Endothelial cell of umbilical vein (primary cell): ENCODE results near the gene CHD9. TPM values are rescaled to one million over a fixed set of nuclear protein-coding genes. Genes with fewer than 3 reads are reported as not detected.
A peak's percentile ranks its signal among the peaks of the same experiment; 100 is the strongest.

ENCODE experiments used
- BruUV-seq: library from RNA; stranded (reverse); fragments of 400-500 nt; replicated peaks from 2 replicates; lab custom pipeline; 2021; lab: Mats Ljungman, UMichigan
- CTCF ChIA-PET: fragments of 300-600, 350-600 bp; sonication (Branson Sonifier 250); formaldehyde crosslinking; loops from one replicate; lab custom pipeline; 2021; ENCODE audit warnings: antibody characterized with exemption, inconsistent platforms; lab: Charles Lee
- POLR2A ChIA-PET: fragments of 300-600, 350-600 bp; sonication (Branson Sonifier 250); formaldehyde crosslinking; loops from one replicate; lab custom pipeline; 2021; ENCODE audit warnings: antibody characterized with exemption, inconsistent platforms; lab: Charles Lee
- DNase-seq: peaks from one replicate; pipeline ENCODE4 v3.0.0-alpha.2; 2011; ENCODE audit warnings: low read depth, low spot score
- FAIRE-seq: peaks from 2 replicates; lab custom pipeline; 2011; peaks lifted over from hg19 to GRCh38; lab: Jason Lieb, UNC
- H2AFZ ChIP-seq: 2 replicates; pipeline ENCODE4 v1.6.0; 2012; ENCODE audit warnings: low read depth, low read length, control low read depth, inconsistent platforms
- H3K27ac ChIP-seq: 2 replicates; pipeline ENCODE4 v1.5.1; 2011; ENCODE audit warnings: low read depth, mild to moderate bottlenecking, control low read depth, low read length, moderate library complexity; ENCODE audit not compliant: insufficient read depth
- H3K27me3 ChIP-seq, 2 experiments: 2 replicates each; pipeline versions ENCODE4 v1.6.0 to v1.6.1; 2011; ENCODE audit warnings: low read length in 2 of 2, mixed read lengths in 1 of 2; ENCODE audit not compliant: control insufficient read depth in 2 of 2, insufficient read depth in 2 of 2
- H3K36me3 ChIP-seq, 2 experiments: 2 replicates in 1 of 2; 3 replicates in 1 of 2; pipeline ENCODE4 v1.5.1; 2011; ENCODE audit warnings: low read length in 2 of 2, mild to moderate bottlenecking in 1 of 2, moderate library complexity in 1 of 2; ENCODE audit not compliant: control insufficient read depth in 2 of 2, insufficient read depth in 2 of 2; ENCODE audit errors: extremely low read depth in 1 of 2
- H3K4me1 ChIP-seq: 3 replicates; pipeline ENCODE4 v1.5.1; 2011; ENCODE audit warnings: mild to moderate bottlenecking, low read length; ENCODE audit not compliant: control insufficient read depth, insufficient read depth; ENCODE audit errors: extremely low read depth
- H3K4me2 ChIP-seq: 2 replicates; pipeline ENCODE4 v1.6.1; 2011; ENCODE audit warnings: low read length, control low read depth, mixed read lengths; ENCODE audit not compliant: insufficient read depth
- H3K4me3 ChIP-seq, 3 experiments: fragments of 200-600 bp in 1 of 3; sonication (generic), shearing (Covaris generic) in 1 of 3; replicated peaks in 1 of 3; 2 replicates each; pipeline ENCODE4 v1.5.1; 2011 to 2016; ENCODE audit warnings: control low read depth in 3 of 3, low read length in 3 of 3, mild to moderate bottlenecking in 2 of 3, inconsistent platforms in 1 of 3, low read depth in 1 of 3, moderate library complexity in 1 of 3; ENCODE audit not compliant: insufficient read depth in 1 of 3
- H3K79me2 ChIP-seq: 2 replicates; pipeline ENCODE4 v1.6.0; 2012; ENCODE audit warnings: low read length, inconsistent platforms; ENCODE audit not compliant: control insufficient read depth, insufficient read depth
- H3K9ac ChIP-seq: replicated peaks from 2 replicates; pipeline ENCODE3; 2011; ENCODE audit warnings: low read length, control low read depth; ENCODE audit not compliant: insufficient read depth; ENCODE audit errors: extremely low read depth
- H3K9me1 ChIP-seq: replicated peaks from 3 replicates; pipeline ENCODE4 v1.6.0; 2011; ENCODE audit warnings: mild to moderate bottlenecking, low read length; ENCODE audit not compliant: control insufficient read depth, insufficient read depth; ENCODE audit errors: extremely low read depth
- H3K9me3 ChIP-seq: replicated peaks from 2 replicates; pipeline ENCODE4 v1.5.1; 2012; ENCODE audit warnings: low read length, inconsistent platforms; ENCODE audit not compliant: control insufficient read depth, insufficient read depth
- H4K20me1 ChIP-seq: replicated peaks from 2 replicates; pipeline ENCODE3; 2011; ENCODE audit warnings: mild to moderate bottlenecking, low read length; ENCODE audit not compliant: control insufficient read depth, insufficient read depth; ENCODE audit errors: extremely low read depth
- EZH2 ChIP-seq: IDR thresholded peaks from 2 replicates; pipeline ENCODE4 v1.6.1; 2012; ENCODE audit warnings: borderline replicate concordance, low read depth, mild to moderate bottlenecking, moderate library complexity, low read length, inconsistent platforms; ENCODE audit not compliant: severe bottlenecking
- FOS ChIP-seq: IDR thresholded peaks from 2 replicates; pipeline ENCODE4 v1.6.1; 2011; ENCODE audit warnings: mild to moderate bottlenecking, low read length, moderate library complexity, borderline replicate concordance; ENCODE audit not compliant: insufficient read depth
- GATA2 ChIP-seq: IDR thresholded peaks from 2 replicates; pipeline ENCODE4 v1.7.0; 2011; ENCODE audit warnings: low read depth, mild to moderate bottlenecking, moderate library complexity, mixed read lengths, low read length; ENCODE audit not compliant: insufficient read length, insufficient read depth
- JUN ChIP-seq: IDR thresholded peaks from 2 replicates; pipeline ENCODE4 v1.6.1; 2011; ENCODE audit warnings: borderline replicate concordance, low read depth; ENCODE audit not compliant: insufficient read length, insufficient read depth
- MAX ChIP-seq: IDR thresholded peaks from 2 replicates; pipeline ENCODE4 v1.6.1; 2011; ENCODE audit not compliant: insufficient read depth, insufficient read length
- POLR2A ChIP-seq: IDR thresholded peaks from 2 replicates; pipeline ENCODE4 v1.6.1; 2012; ENCODE audit warnings: low read depth, mild to moderate bottlenecking, control low read depth, low read length
- POLR2AphosphoS5 ChIP-seq: IDR thresholded peaks from 2 replicates; pipeline ENCODE4 v1.6.1; 2012; ENCODE audit warnings: low read depth, mild to moderate bottlenecking, control low read depth, low read length, moderate library complexity; ENCODE audit not compliant: insufficient read depth
- dilution Hi-C: fragments of 300-500 bp; cut with MboI; formaldehyde crosslinking; loops from one replicate; pipeline ENCODE4 v1.15.0; 2019; ENCODE audit warnings: low sequenced_read_pairs; ENCODE audit not compliant: extremely low pct_ligation_motif_present
- intact Hi-C: fragments of 100-400 bp; cut with micrococcal nuclease; formaldehyde crosslinking; loops from one replicate; pipeline ENCODE4 v1.10.0; 2022
- polyA plus RNA-seq, 4 experiments: library from polyadenylated mRNA; depleted of rRNA in 3 of 4; stranded (reverse) in 3 of 4; unstranded in 1 of 4; fragments of >200 nt; gene quantifications; 2 replicates each; pipeline versions ENCODE4 v1.2.1 to v1.2.3, GENCODE V29; 2011 to 2012; ENCODE audit warnings: missing spikeins in 1 of 4
- total RNA-seq: library from RNA; stranded (reverse); gene quantifications from 2 replicates; pipeline ENCODE4 v1.2.3, GENCODE V29; 2021

Gene CHD9
- total and polyA plus RNA-seq, 2 donors (not counting 3 experiments of a cell fraction or from before 2014, with no cell fraction given), result 9.9 to 59.2 TPM

- CTCF ChIA-PET, result interaction anchor here (0.7 to 5.6 kb wide), 10 partner anchors 46 to 457 kb away, joined by 3 to 62 read pairs (median 6); no protein-coding TSS in a partner anchor
- no TSS peak for BruUV-seq
- no peak within 1 kb of the TSS for H3K9ac ChIP-seq
- DNase-seq (peak; percentile 76), FAIRE-seq (peak; percentile 91)
- H2AFZ ChIP-seq, result peak within 1 kb of the TSS; percentile 95
- TF ChIP-seq JUN (peak; percentile 19), MAX (no peak), FOS (peak; percentile 65), POLR2AphosphoS5 (peak; percentile 76), EZH2 (no peak), GATA2 (no peak), POLR2A (peak; percentile 82)
- intact Hi-C loops, result loop anchor here (10.0 kb wide), 2 partner anchors 382 to 452 kb away; partner anchors contain the start of genes AKTIP and RBL2
- H4K20me1 ChIP-seq, result no peaks in the 10 kb centered on the region
- H3K27me3 ChIP-seq, result no peaks in the 10 kb centered on the region
- no peaks in the 10 kb centered on the region for H3K36me3 ChIP-seq
- H3K9me3 ChIP-seq, result no peaks in the 10 kb centered on the region
- H3K4me2 ChIP-seq, result peak within 1 kb of the TSS; percentile 55
- POLR2A ChIA-PET, result interaction anchor here (0.7 kb wide), 1 partner anchor 202 kb away, joined by 3 read pairs; no protein-coding TSS in a partner anchor
- H3K79me2 ChIP-seq, result peaks cover 6% of the 10 kb centered on the region
- dilution Hi-C loops, result no loop called here
- H3K27ac ChIP-seq, result peak within 1 kb of the TSS; percentile 57
- peak within 1 kb of the TSS in 1 of 3 experiments; percentile 50 for H3K4me3 ChIP-seq
- peaks cover 26% of the 10 kb centered on the region for H3K4me1 ChIP-seq
- H3K9me1 ChIP-seq, result no peaks in the 10 kb centered on the region
Measured at GRCh38 chr16:53052519-53053501, 2.0 kb upstream of the CHD9 start, which contains the start of gene CHD9NB. TSS of gene CHD9NB (minus strand) at chr16:53052897. CDS start at chr16:53044158, 8,739 bp downstream.
